ENCODE data around the gene GPI.
"Not testable (repeated sequence)": the region's sequence is repeated elsewhere in the genome, so short reads cannot be mapped to it uniquely, and the experiment has no call there.

The GPI gene

DNA sequence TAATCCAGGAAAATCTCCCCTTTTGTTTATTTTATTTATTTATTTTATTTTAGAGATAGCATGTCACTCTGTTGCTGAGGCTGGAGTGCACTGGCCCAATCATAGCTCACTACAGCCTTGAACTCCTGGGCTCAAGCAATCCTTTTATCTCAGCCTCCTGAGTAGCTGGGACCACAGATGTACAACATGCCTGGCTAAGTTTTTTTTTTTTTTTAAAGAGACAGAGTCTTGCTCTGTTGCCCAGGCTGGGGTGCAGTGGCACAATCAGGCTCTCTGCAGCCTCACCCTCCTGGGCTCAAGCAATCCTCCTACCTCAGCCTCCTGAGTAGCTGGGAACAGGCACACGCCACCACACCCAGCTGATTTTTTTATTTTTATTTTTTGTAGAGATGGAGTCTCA lies 32.9 kb downstream of the GPI start:
- DNase-seq (ENCODE audit: low read depth): no peak
- TF ChIP-seq CTCF (conservative IDR thresholded peaks at IDR 0.05; ENCODE audit: control insufficient read depth, insufficient read depth, low read depth, low read length): no peak
- H3K4me3 ChIP-seq (ENCODE audit: control insufficient read depth, low read depth, low read length): no peak overlapping the region

DNA sequence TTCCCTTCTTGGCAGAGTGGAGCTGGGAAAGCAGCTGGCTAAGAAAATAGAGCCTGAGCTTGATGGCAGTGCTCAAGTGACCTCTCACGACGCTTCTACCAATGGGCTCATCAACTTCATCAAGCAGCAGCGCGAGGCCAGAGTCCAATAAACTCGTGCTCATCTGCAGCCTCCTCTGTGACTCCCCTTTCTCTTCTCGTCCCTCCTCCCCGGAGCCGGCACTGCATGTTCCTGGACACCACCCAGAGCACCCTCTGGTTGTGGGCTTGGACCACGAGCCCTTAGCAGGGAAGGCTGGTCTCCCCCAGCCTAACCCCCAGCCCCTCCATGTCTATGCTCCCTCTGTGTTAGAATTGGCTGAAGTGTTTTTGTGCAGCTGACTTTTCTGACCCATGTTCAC lies 34.9 kb downstream of the GPI start:
- no peak overlapping the region for H3K4me3 ChIP-seq (ENCODE audit: control insufficient read depth, low read depth, low read length)
- no peak for TF ChIP-seq CTCF (conservative IDR thresholded peaks at IDR 0.05; ENCODE audit: control insufficient read depth, insufficient read depth, low read depth, low read length)
- DNase-seq (ENCODE audit: low read depth): no peak

- DNase-seq (ENCODE audit: low read depth); H3K4me3 ChIP-seq (ENCODE audit: control insufficient read depth, low read depth, low read length): not testable (repeated sequence)
Observed at GRCh38 chr19:34400844-34401243, 35.8 kb downstream of the GPI start.

- TF ChIP-seq CTCF (conservative IDR thresholded peaks at IDR 0.05; ENCODE audit: control insufficient read depth, insufficient read depth, low read depth, low read length): no peak
- H3K4me3 ChIP-seq (ENCODE audit: control insufficient read depth, low read depth, low read length): no peak overlapping the region
- no peak for DNase-seq (ENCODE audit: low read depth)
Observed at GRCh38 chr19:34402074-34402600, 37.1 kb downstream of the GPI start.

GRCh38 chr19:34403784-34404108 lies 38.8 kb downstream of the GPI start:
- no peak for DNase-seq (ENCODE audit: low read depth)
- no peak for TF ChIP-seq CTCF (conservative IDR thresholded peaks at IDR 0.05; ENCODE audit: control insufficient read depth, insufficient read depth, low read depth, low read length)
- peak overlapping the region; percentile 94 for H3K4me3 ChIP-seq (ENCODE audit: control insufficient read depth, low read depth, low read length)

DNA sequence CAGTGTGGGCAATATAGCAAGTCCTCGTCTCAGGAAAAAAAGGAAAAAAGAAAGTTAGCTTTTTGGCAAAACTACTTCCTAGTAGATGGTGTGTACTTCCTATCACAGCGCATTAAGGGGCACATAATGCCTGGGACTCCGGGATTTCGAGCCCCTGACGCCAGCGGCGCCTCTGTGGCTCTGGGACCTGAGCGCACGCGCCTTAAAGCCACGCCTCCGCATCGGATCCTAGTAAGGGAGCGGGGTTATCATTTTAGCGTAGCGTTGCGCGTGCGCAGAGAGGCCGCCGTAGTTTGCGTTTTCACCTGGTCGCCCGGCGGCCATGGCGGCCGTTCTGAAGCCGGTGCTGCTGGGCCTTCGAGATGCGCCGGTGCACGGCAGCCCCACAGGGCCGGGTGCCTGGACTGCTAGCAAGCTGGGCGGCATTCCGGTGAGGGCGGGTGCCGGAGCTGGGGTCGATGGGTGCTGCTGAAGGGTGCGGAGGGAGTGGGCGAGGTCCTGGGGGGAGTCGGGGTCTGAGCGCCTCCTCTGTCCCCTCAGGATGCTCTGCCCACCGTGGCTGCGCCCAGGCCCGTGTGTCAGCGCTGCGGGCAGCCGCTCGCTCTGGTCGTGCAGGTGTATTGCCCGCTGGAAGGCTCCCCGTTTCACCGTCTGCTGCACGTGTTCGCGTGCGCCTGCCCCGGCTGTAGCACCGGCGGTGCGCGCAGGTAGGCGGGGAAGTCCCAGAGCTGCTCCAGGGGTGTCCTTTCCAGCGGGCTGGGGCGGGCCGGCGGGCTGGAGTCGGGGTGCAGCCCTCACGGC lies 39.3 kb downstream of the GPI start, which contains the start of gene PDCD2L:
TSS of gene PDCD2L (plus strand) at position 291 of the 801 bp plus-strand sequence. CDS start at position 323, 32 bp downstream.
- TF ChIP-seq CTCF (conservative IDR thresholded peaks at IDR 0.05; ENCODE audit: control insufficient read depth, insufficient read depth, low read depth, low read length): no peak
- DNase-seq (ENCODE audit: low read depth): peak; percentile 84
- peak within 1 kb of the TSS; percentile 94 for H3K4me3 ChIP-seq (ENCODE audit: control insufficient read depth, low read depth, low read length)

DNA sequence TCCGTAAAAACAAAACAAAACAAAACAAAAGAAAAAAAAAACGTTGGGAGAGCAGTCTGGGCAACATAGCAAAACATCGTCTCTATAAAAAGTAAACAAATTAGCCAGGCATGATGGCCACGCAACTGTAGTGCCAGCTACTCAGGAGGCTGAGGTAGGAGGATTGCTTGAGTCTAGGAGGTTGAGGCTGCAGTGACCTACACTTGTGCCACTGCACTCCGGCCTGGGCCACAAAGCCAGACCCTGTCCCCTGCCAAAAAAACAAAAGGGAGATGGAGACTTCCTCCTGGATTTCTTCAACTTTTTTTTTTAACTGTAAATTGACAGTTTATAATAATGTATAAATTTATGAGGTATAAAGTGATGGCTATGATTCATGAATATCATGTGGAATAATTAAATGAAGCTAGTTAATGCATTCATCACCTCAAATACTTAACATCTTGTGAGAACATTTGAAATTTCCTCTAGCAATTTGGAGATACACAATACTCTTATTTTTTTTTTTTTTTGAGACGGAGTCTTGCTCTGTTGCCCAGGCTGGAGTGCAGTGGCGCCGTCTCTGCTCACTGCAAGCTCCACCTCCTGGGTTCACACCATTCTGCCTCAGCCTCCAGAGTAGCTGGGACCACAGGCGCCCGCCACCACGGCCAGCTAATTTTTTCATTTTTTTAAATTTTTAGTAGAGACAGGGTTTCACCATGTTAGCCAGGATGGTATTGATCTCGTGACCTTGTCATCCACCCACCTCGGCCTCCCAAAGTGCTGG lies 41.1 kb downstream of the GPI start:
- DNase-seq (ENCODE audit: low read depth): no peak
- TF ChIP-seq CTCF (conservative IDR thresholded peaks at IDR 0.05; ENCODE audit: control insufficient read depth, insufficient read depth, low read depth, low read length): no peak
- no peak overlapping the region for H3K4me3 ChIP-seq (ENCODE audit: control insufficient read depth, low read depth, low read length)
